ENCODE data around the gene SUPT4H1.

DNA sequence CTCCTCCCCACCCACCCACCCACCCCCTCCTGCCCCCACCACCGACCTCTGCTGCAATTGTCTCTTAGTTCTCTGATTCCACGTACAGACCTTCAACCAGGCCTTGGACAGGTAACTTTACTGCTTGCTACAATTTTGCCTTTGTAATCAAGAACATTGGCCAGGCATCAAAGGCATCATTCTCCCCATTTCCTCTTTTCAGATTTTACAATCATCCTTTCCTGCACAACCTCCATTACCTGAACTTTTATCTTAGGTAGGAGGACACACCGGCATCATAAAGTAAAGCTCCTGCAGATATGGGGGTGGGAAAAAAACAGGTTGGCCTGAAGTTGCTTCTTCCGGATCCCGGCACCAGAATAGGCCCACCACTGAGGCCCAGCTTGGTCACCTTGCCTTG is 25.7 kb upstream of the SUPT4H1 start:
- TF ChIP-seq, protein P1, sequence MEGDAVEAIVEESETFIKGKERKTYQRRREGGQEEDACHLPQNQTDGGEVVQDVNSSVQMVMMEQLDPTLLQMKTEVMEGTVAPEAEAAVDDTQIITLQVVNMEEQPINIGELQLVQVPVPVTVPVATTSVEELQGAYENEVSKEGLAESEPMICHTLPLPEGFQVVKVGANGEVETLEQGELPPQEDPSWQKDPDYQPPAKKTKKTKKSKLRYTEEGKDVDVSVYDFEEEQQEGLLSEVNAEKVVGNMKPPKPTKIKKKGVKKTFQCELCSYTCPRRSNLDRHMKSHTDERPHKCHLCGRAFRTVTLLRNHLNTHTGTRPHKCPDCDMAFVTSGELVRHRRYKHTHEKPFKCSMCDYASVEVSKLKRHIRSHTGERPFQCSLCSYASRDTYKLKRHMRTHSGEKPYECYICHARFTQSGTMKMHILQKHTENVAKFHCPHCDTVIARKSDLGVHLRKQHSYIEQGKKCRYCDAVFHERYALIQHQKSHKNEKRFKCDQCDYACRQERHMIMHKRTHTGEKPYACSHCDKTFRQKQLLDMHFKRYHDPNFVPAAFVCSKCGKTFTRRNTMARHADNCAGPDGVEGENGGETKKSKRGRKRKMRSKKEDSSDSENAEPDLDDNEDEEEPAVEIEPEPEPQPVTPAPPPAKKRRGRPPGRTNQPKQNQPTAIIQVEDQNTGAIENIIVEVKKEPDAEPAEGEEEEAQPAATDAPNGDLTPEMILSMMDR (IDR thresholded peaks at IDR 0.05 in 8 of 11, conservative IDR thresholded peaks at IDR 0.05 in 3 of 11), result no peak
- no peak for TF ChIP-seq POLR2A (IDR thresholded peaks at IDR 0.05)

All from spleen (tissue), 7 donors.